DMS53 treated with DMSO at 0.1 percent for 48 hours (cell line): ENCODE measurements around the gene TNS4.

Source experiments
- DNase-seq: peaks from one replicate; lab custom pipeline; 2025; ENCODE audit not compliant: unreplicated experiment; lab: John Stamatoyannopoulos, UW

The TNS4 gene

DNA sequence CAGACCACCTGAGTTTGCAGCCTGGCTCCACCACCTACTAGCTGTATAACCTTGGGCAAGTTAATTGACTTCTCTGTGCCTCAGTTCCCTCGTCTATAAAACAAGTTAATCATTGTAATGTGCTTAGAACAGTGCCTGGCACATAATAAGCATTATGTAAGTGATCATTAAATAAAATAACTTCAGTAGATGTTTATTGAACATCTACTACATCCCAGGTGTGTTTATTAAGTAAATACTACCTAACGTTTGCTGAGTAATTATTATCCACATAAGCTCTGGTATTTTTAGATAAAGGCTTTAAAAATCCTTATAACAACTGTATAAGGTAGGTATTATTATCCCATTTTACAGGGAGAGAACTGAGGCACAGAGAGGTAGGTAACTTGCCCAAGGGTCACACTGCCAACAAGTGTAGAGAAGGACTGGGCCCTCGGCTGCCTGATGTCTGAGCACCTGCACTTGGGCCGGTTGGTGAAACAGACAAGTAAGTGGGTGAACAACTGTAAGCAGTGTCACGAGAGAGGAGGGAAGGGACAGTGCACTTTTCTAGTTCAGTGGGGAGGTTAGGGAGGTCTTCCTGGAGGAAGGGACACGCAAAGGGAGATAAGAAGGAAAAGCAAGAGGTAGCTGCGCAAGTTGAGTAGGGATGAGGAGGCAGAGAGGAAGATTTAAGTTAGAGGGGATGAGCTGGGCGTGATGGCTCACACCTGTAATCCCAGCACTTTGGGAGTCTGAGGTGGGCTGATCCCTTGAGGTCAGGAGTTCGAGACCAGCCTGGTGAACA is 4.6 kb downstream of the TNS4 start:
- no peak for DNase-seq

DNA sequence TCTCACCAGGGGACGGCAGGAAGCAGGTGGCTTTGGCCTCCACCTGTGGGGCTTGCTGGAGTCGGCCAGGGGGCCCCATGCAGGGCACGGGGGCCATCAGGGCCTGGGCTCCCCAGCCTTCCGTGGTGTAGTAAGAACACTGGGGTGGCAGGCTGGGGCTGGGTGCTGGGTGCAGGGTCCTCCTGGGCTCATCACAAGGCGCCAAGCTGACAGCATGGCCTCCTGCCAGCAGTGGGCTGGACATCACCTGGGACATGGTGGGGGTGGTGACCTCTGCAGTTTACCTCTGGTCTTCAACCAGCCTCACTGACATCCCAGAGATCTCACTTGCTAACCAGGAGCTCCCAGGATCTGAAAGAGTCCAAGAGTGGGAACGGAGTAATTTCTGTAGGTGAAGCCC is 5.3 kb downstream of the TNS4 start:
- DNase-seq, result no peak

DNA sequence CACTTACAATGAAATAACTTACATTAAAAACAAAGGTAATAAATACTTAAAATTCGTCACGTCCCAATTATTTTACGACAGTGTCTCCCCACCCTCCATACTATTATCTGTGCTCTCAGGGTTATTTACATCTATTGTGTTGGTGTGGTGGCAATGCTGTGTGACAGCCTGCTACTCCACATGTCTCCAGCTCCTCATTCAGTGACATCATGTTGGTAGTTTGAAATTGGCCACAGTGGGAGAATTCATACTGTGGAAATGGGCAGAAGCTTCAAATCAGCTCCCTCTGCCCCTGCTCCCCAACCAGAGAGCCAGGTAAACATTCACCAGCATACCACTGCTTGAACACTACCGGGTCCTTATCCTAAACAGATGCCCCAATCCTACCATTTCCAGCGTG is 6.3 kb downstream of the TNS4 start:
- no peak for DNase-seq

DNA sequence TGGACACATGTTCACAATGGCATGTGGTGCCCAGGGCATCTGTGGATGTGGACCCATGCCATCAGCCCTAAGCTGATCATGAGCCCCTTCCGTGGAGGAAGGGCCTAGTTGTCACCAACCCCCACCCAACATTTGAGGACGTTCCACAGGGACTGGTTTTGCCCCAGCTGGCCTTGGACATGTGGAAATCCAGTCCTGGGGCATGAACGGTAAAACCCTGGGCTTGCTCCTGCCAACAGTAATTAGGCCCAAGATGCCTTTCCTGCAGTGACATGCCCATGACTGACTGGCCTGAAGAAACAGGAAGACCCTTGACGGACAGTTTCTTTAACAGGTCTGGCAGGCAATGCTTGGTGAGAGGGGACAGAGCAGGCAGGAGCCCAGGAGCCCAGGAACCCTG is 7.7 kb downstream of the TNS4 start:
- no peak for DNase-seq

DNA sequence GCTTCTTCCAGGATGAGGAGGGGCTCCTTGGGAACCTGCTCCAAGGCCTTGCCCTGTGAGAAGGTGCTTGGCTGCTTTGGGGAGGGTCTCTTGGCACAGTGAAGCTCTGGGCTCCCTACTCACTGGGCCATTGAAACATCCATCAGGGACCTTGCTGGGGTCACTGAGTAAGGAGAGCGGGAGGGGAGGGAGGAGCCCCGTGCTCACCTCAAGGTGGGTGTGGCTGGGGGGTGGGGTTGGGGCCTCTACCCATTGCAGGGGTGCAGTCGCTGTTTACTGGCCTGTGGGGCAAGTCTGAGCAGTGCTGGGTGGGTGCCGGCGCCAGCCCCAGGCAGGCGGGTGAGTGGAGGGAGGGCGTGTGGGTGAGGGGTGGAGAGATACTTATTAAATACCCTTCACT is 9.9 kb downstream of the TNS4 start:
- DNase-seq, result no peak

DNA sequence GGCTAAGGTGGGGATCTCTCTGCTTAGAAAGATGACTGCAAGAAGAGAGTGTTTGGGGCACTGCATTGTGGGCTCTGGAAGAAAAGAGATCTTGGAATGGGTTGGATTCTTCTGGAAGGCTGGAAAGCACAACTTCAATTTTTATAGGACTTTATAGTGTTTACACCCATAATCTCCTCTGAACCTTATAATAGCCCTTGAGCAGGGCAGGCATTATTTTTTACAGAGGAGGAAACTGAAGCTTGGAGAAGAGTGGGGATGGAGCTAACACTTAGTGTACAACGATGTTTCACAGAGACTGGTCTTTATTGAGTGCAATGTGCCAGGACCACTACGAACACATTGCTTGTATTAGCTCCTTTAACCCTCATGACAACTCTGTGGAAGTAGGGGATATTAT is 10.4 kb downstream of the TNS4 start:
- no peak for DNase-seq

DNA sequence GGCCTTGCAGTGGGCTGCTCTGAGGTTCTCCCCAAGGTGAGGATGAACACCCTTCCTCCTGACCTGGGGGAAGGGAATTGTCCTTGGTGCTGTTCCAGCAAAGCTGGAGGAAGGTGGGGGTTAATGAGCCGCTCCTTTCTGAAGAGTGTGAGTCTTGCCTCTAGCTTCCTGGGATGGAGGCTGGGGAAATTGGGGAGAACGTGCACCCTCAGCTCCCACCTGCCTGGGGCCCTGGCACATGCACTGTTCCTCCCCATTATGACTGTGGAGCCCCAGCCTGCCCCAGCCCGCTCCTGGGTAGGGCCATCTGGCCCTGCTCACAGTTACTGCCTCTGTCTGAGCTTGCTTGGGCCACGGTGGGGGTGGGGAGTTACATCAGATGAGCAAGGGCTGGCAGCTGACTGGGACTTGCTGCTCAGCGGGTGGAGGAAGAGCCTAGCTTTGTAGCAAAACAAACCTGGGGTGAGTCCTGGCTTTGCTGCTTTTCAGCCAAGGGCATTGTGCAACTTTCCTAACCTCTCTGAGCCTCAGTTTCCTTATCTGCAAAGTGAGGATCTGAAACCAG is 11.1 kb downstream of the TNS4 start:
- DNase-seq, result no peak

DNA sequence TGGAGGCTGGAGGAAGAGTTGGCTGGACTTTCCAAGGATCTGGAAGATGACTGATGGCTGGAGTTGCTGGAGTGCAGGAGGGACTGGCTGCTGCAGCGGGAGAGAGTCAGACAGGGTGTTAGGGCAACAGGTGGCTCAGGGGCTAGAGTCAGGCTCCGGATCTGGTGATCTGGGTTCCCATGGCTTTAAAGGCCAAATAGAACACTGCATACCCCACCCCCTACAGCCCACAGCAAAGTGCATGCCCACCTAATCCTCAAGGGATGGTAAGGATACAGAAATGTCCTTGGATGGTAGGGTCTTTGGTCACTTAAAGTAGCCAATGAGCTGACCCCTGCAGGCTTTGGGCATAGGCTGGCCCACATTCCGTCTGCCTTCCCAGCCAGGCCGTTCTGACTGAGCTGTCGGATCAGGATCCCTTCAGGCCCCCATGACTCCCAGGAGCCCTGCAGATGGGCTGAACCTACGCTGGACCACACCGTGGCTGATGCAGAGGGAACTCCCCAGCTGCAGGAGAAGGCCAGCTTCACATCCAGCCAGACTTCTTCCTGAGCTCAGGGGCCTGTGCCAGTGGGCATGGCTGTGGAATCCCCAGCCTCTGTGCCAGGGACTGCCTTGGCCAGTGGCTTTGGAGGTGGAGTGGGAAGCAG is 13.9 kb downstream of the TNS4 start:
- DNase-seq, result no peak

DNA sequence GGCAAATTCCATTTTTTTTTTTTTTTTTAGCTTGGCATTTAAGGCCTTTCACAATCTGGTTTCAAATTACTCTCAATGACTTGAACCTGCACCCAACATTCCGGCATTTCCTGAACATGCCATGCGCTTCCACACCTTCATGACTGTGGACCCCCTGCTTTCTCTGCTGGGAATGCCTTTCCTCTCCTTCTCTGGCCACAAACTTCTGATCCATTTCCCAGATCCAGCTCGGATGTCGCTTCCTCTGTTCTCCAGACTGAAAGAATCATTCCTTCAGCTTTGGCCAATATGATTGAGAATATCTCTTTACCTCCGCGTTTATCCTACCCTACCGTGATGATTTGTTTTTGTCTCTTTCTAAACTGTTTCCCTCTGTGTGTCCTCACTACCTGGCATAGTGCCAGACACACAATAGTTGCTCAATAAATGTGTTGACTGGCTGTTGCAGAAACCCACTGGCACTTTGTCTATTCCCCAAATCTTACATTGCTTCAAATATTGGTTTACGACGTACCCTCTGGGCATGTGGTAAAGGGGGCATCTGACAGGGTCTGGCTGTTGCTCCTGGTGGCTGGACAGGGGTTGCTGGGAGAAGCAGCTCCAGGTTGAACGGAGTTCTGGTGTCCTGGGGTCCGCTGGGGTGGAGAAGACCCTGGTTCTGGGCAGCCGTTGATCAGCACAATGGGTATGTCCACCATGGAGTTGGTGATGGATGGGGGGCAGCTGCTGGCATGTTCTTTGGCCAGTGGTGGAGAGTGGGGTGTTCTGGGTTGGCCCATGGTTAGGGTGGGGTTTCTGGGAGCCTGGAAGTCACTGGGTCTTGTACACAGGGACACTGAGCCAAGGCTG is 14.7 kb downstream of the TNS4 start:
- DNase-seq, result no peak

DNA sequence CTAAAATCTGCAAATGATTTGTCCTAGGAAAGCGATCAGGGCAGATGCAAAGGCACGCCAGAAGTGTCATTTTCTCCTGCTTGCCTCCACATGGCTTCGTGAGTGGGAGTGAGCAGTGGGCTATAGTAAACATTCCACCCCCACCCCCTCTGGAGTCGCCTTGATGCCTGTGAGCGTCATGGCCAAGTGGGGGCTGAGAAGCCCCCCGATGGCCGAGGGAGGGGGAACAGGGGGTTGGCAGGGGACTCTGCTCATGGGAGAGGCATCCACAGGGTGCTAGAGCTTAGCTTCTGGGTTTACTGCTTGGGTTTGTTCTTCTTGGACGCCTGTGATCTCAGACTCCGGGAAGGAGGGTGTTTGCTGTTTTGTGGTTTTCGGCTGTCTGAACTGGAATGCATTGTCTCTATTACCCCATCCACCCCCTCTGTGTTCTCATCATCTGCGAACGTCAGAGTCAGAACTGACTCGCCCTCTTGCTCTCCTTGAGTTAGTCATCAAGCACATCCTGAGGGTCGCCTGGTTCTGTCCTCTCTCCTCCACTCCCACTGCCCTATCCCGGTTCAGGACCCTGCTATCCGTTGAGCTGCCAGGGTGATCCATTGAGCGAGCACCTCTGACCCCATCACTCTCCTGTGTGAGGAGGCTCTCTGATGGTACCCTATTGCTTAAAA is 15.4 kb downstream of the TNS4 start:
- DNase-seq, result no peak

DNA sequence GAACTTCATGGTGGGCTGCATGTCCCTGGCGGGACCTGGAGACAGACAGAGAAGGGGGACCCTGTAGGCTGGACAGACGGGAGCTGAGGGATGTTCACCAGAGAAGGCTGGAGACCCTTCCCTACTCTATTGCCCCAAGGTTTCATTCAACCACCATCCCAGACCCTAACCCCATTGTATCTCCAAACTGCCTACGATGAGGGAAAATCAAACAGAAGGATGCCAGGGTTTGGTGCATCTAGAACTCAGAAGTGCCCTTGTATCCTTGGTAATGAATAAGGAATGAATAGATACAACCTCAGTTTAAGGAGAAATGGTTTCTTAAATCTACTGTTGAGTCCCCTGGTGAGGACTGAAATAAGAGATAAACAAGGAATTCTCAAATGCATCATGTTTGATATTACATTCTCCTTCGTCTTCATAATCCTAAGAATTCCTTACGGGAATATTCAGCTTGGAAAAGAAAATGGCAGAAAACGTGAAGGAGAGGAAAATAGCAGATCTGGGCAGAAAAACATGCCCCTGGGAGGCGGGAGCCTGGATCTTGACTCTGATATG is 16.4 kb downstream of the TNS4 start:
- DNase-seq, result no peak

DNA sequence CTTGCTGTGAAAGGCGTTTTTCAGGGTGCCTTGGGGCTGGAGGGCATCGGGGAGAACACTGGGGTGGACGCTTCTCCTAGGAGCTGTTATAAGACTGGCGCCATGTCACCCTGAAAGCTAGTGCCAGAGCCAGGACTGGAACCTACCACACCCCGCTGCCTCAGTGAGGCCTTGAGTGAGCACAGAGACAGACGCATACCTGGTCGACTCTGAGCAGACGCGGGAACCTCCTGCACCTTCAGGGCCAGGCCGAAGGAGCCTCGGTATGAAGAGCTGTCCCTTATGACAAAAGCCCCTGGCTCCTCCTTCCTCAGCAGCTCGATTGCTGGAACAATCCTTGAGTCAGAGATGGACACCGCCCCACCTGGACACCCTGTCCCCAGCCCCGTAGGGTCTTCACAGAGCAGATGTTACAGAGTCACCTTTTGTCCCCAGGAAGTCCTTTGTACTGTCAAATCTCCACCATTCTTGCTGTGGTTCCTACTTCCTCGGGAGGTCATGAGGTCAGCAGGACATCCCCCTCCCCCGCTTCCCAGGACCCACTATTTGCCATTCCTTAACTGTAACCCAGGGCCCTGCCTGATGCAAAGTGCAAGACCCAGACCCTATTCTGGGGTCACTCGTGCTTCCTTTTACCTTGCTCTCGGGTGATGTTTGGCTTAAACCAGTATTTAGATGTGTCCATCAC is 17.0 kb downstream of the TNS4 start:
- DNase-seq, result no peak

DNA sequence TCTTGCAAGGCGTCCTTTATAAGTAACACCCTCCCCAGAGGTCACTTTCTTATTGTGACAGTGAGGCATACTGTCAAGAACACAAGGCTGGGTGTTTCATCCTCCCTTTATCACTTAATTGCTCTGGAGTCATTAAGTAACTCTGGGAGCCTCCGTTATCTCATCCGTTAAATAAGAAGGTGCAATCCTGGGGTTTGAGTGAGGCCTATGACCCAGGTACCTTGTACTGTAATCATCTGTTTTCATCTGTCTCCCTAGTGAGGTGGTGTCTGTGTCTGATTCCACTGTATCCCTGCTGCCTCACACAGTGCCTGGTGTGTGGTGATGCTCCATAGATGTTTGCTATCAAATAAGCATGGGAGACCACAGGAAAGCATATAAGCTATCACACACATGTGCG is 17.7 kb downstream of the TNS4 start:
- DNase-seq, result no peak

DNA sequence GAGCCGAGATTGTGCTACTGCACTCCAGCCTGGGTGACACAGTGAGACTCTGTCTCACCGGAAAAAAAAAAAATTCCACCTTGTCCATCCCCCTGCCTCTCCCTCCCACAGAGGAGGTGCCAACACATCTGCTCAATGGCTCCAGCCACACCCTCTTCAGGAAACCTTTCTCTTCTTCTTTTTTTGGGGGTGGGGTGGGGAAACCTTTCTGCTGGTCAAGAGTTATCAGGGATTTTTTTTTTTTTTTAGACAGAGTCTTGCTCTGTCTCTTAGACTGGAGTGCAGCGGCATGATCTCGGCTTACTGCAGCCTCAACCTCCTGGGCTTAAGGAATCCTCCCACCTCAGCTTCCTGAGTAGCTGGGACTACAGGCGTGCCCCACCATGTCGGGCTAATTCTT is 18.7 kb downstream of the TNS4 start:
- DNase-seq, result no peak

DNA sequence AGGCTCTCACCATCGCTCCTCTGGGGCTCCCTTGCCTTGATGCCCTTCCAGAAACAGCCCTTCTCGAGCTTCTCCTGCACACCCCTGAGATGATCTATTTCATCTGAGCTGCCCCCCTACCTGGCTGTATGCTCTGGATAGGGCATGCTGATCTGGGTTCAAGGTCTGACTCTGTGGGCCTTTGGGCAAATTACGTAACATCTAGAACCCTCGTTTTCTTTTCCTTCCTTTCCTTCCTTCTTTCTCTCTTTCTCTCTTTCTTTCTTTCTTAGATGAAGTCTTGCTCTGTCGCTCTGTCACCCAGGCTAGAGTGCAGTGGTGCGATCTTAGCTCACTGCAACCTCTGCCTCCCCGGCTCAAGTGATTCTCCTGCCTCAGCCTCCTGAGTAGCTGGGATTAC is 20.3 kb downstream of the TNS4 start:
- DNase-seq, result no peak

DNA sequence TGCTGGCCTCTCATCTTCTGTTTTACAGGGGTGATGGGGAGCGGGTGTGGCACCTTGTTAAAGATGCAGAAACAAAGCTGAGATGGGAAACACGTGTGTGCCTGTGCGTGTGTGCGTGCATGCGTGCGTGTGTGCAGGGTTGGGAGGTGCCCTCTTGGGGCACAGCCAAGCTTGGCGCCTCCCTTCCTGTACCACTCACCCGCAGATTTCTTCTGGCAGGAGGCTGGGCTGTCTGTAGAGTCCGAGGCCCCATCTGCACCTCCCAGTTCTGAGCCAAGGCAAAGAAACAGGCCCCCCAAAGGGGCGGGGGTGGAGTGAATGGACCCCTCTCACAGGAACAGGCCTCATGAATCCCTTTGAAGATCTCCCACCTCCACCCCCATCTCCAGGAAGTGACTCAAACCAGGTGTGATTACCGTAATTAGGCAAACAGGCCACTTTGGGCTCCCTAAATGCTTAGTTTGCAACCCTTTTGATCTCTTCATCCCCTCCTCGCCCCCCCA is 20.9 kb downstream of the TNS4 start:
- no peak for DNase-seq

DNA sequence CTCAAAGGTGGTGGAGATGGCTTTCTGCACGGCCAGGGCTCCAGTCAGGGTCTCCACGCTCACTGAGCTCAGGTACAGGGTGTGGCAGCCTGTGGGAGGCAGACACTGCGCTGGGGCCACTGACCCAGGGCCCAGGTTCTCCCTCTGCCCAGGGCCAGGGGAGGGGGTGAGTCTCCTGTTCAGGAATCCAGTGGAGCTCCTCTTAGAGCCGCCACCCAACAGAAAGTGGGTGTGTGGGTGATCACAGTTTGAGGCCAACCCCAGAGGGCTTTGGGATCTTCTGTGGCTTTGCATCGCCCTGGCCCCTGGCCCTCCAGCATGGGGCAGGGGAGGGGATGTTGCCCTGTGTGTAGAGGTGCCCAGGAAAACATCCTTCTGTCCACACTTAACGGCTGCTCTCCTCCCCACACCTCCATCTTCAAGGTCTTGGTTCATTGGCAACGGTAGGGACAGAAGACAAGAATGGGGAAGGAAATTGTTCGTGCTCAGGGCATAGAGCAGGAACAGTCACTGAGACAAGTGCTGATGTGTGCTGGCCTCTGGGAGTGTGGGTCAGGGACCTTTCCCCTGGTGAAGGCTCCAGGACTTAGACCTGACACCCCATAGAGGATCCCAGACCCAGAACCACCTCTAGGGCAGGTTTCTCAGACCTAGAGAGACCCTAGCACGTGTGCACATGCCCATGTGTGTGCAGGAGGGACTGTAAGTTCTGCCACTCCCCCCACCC is 21.5 kb downstream of the TNS4 start:
- no peak for DNase-seq

DNA sequence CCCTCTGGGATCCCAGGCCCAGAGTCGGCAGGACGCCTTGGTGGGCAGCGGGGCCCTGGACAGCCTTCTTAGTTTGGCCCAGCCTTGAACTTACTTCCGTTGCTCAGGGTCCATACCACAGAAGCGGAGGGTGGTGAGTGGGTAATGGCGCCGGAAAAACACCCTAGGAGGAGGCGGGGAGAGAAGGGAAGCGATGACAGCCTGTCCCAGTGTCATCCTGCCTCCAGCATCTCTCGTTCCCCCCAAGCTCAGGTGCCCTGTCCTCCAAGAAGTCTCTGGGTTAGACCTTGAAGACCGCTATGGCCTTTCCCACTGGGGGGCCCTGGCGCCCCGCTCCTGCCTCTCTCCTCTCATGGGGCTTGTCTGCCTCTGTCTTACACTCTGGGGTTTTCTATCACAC is 22.9 kb downstream of the TNS4 start:
- no peak for DNase-seq

DNA sequence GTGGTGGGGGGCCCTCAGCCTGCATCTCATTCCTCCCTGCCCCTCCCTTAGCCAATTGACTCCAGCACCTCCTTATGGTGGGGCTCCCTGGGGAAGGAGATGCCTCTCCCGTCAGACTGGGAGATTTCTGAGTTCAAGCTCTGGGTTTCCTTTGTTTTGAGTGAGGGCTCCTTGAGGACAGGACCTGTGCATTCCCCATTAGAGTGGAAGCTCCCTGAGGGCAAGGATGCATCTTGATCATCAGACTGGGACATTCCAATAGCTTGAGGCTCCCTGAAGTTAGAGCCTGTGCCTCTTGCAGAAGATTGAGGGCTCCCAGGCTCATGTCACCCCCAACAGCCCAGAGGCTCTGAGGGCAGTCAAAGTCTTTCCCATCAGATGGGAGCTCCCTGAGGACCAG is 23.6 kb downstream of the TNS4 start:
- no peak for DNase-seq
